ENCODE results near the gene UBE3A. TPM values are rescaled to one million over a fixed set of nuclear protein-coding genes. Genes with fewer than 3 reads are reported as not detected.

The UBE3A gene
- polyA plus RNA-seq, 4 donors: 14.6 to 52.5 (median 17.6) TPM

- DNase-seq: peak; percentile 30 to 40
- 48 to 77% (median 53%) methylated on average over 2 of the region's 2 CpGs for WGBS, 3 donors
- Histone ChIP-seq H3K36me3 (ENCODE audit: control insufficient read depth in 3 of 3, insufficient read depth in 2 of 3, low read depth in 1 of 3, low read length in 3 of 3) (peaks cover 0 to 7% (median 4%) of the 10 kb centered on the region in 3 donors), H3K4me3 (ENCODE audit: low read depth in 1 of 3, low read length in 3 of 3) (no peak overlapping the region), H3K9me3 (ENCODE audit: control insufficient read depth in 2 of 2, insufficient read depth in 1 of 2, low read depth in 1 of 2, low read length in 1 of 2) (peaks cover 0 to 6% of the 10 kb centered on the region in 2 donors), H3K27ac (ENCODE audit: low read depth in 1 of 3, low read length in 2 of 3) (peak overlapping the region in 1 of 3 donors; percentile 36), H3K27me3 (ENCODE audit: control insufficient read depth in 3 of 3, insufficient read depth in 3 of 3, low read length in 3 of 3) (no peaks in the 10 kb centered on the region), H3K4me1 (ENCODE audit: control insufficient read depth in 3 of 3, insufficient read depth in 2 of 3, low read depth in 1 of 3, low read length in 2 of 3) (peaks cover 0 to 19% (median 3%) of the 10 kb centered on the region in 3 donors)
- no peak for FAIRE-seq
Measured at GRCh38 chr15:25331860-25332259, 107.0 kb downstream of the UBE3A start.

DNA sequence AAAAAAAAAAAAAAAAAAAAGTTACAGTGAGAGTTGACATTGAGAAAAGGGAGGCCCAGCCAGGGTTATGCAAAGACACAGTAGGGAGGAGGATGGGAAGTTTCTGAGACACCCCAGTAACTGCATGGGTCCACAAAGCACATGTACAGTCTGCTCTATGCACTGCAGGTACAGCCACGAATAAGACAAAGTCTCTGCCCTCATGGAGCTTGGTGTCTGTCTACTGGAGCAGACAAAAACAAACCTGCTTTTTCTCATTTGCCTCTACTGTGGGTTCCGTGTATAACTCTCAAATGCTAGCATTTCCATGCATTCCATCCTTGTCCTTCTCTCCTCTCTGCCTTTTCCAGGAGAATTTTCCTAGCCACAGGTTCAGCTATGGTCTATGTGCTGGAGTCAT is 107.4 kb downstream of the UBE3A start:
- WGBS, 3 donors: 93 to 100% (median 98%) methylated on average over 2 of the region's 2 CpGs
- H3K36me3 ChIP-seq (ENCODE audit: control insufficient read depth in 3 of 3, insufficient read depth in 2 of 3, low read depth in 1 of 3, low read length in 3 of 3): peaks cover 0 to 7% (median 4%) of the 10 kb centered on the region in 3 donors
- peak overlapping the region in 1 of 3 donors; percentile 36 for H3K27ac ChIP-seq (ENCODE audit: low read depth in 1 of 3, low read length in 2 of 3)
- no peak for DNase-seq
- H3K9me3 ChIP-seq (ENCODE audit: control insufficient read depth in 2 of 2, insufficient read depth in 1 of 2, low read depth in 1 of 2, low read length in 1 of 2): peaks cover 0 to 6% of the 10 kb centered on the region in 2 donors
- no peak overlapping the region for H3K4me3 ChIP-seq (ENCODE audit: low read depth in 1 of 3, low read length in 3 of 3)
- peaks cover 0 to 19% (median 3%) of the 10 kb centered on the region in 3 donors for H3K4me1 ChIP-seq (ENCODE audit: control insufficient read depth in 3 of 3, insufficient read depth in 2 of 3, low read depth in 1 of 3, low read length in 2 of 3)
- no peak for FAIRE-seq
- H3K27me3 ChIP-seq (ENCODE audit: control insufficient read depth in 3 of 3, insufficient read depth in 3 of 3, low read length in 3 of 3): no peaks in the 10 kb centered on the region

GRCh38 chr15:25329696-25330095 is 109.1 kb downstream of the UBE3A start:
- WGBS, 3 donors: 78 to 81% (median 79%) methylated on average over 2 of the region's 2 CpGs
- FAIRE-seq: no peak
- no peak overlapping the region for H3K27ac ChIP-seq (ENCODE audit: low read depth in 1 of 3, low read length in 2 of 3)
- no peaks in the 10 kb centered on the region for H3K27me3 ChIP-seq (ENCODE audit: control insufficient read depth in 3 of 3, insufficient read depth in 3 of 3, low read length in 3 of 3)
- H3K9me3 ChIP-seq (ENCODE audit: control insufficient read depth in 2 of 2, insufficient read depth in 1 of 2, low read depth in 1 of 2, low read length in 1 of 2): peaks cover 0 to 4% of the 10 kb centered on the region in 2 donors
- H3K36me3 ChIP-seq (ENCODE audit: control insufficient read depth in 3 of 3, insufficient read depth in 2 of 3, low read depth in 1 of 3, low read length in 3 of 3): peaks cover 0 to 4% (median 2%) of the 10 kb centered on the region in 3 donors
- H3K4me3 ChIP-seq (ENCODE audit: low read depth in 1 of 3, low read length in 3 of 3): no peak overlapping the region
- H3K4me1 ChIP-seq (ENCODE audit: control insufficient read depth in 3 of 3, insufficient read depth in 2 of 3, low read depth in 1 of 3, low read length in 2 of 3): peaks cover 0 to 19% (median 3%) of the 10 kb centered on the region in 3 donors
- DNase-seq: no peak

DNA sequence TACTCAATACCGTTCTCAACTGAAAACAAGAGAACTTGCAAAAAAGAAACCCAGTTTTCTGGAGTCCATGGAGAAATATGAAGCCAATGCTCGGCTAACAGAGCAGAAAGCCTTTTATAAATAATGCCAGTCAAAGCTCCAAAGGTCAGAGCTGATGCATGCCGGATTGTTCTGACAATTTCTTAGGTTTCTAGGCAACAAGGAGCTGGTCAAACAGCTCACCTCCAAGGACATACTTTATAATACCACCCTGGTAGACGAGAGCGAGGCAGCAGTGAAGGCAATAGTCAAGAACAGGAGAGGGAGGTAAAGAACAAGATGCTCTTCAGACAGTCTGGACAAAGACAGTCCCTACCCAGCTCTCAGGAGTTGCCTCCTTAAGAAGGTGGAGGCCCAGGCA is 111.1 kb downstream of the UBE3A start:
- H3K4me1 ChIP-seq (ENCODE audit: control insufficient read depth in 3 of 3, insufficient read depth in 2 of 3, low read depth in 1 of 3, low read length in 2 of 3): peaks cover 0 to 11% (median 0%) of the 10 kb centered on the region in 3 donors
- no peaks in the 10 kb centered on the region for H3K27me3 ChIP-seq (ENCODE audit: control insufficient read depth in 3 of 3, insufficient read depth in 3 of 3, low read length in 3 of 3)
- H3K4me3 ChIP-seq (ENCODE audit: low read depth in 1 of 3, low read length in 3 of 3): no peak overlapping the region
- H3K27ac ChIP-seq (ENCODE audit: low read depth in 1 of 3, low read length in 2 of 3): peak overlapping the region in 1 of 3 donors; percentile 9
- 25 to 71% (median 51%) methylated on average over 5 of the region's 5 CpGs for WGBS, 3 donors
- H3K36me3 ChIP-seq (ENCODE audit: control insufficient read depth in 3 of 3, insufficient read depth in 2 of 3, low read depth in 1 of 3, low read length in 3 of 3): peaks cover 0 to 2% (median 0%) of the 10 kb centered on the region in 3 donors
- FAIRE-seq: no peak
- DNase-seq: peak; percentile 52 to 74
- no peaks in the 10 kb centered on the region for H3K9me3 ChIP-seq (ENCODE audit: control insufficient read depth in 2 of 2, insufficient read depth in 1 of 2, low read depth in 1 of 2, low read length in 1 of 2)

- FAIRE-seq (no peak), DNase-seq (no peak)
- Histone ChIP-seq H3K27me3 (ENCODE audit: control insufficient read depth in 3 of 3, insufficient read depth in 3 of 3, low read length in 3 of 3) (no peaks in the 10 kb centered on the region), H3K27ac (ENCODE audit: low read depth in 1 of 3, low read length in 2 of 3) (no peak overlapping the region), H3K9me3 (ENCODE audit: control insufficient read depth in 2 of 2, insufficient read depth in 1 of 2, low read depth in 1 of 2, low read length in 1 of 2) (peaks cover 0 to under 1% of the 10 kb centered on the region in 2 donors), H3K4me1 (ENCODE audit: control insufficient read depth in 3 of 3, insufficient read depth in 2 of 3, low read depth in 1 of 3, low read length in 2 of 3) (peaks cover 0 to 11% (median 0%) of the 10 kb centered on the region in 3 donors), H3K4me3 (ENCODE audit: low read depth in 1 of 3, low read length in 3 of 3) (no peak overlapping the region), H3K36me3 (ENCODE audit: control insufficient read depth in 3 of 3, insufficient read depth in 2 of 3, low read depth in 1 of 3, low read length in 3 of 3) (peaks cover 0 to 2% (median 0%) of the 10 kb centered on the region in 3 donors)
- 63 to 81% (median 66%) methylated on average over 1 of the region's 1 CpG for WGBS, 3 donors
Measured at GRCh38 chr15:25325187-25325586, 113.6 kb downstream of the UBE3A start.

DNA sequence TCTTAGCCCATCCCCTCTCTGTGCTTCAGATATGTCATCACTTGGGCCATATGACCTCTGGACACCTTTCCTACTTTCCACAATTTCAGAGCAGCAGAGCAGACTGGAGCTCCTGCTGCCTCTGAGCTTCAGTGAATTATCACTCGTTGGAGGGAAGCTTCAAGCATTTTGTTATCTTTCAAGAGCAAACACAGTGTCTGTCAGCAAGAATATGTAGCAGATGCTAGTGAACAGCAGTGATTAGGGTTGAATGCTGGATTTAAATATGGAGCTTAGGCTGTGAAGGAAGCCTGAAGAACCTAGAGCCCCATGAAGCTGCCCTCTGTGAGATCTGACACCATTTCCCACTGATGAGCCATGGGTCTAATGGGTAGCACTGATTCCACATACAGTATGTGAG is 115.4 kb downstream of the UBE3A start:
- no peak overlapping the region for H3K4me3 ChIP-seq (ENCODE audit: low read depth in 1 of 3, low read length in 3 of 3)
- peaks cover 0 to 2% (median 0%) of the 10 kb centered on the region in 3 donors for H3K36me3 ChIP-seq (ENCODE audit: control insufficient read depth in 3 of 3, insufficient read depth in 2 of 3, low read depth in 1 of 3, low read length in 3 of 3)
- no peak overlapping the region for H3K27ac ChIP-seq (ENCODE audit: low read depth in 1 of 3, low read length in 2 of 3)
- H3K4me1 ChIP-seq (ENCODE audit: control insufficient read depth in 3 of 3, insufficient read depth in 2 of 3, low read depth in 1 of 3, low read length in 2 of 3): peaks cover 0 to 11% (median 0%) of the 10 kb centered on the region in 3 donors
- no peak for DNase-seq
- FAIRE-seq: no peak
- 25 to 48% (median 43%) methylated on average over 1 of the region's 1 CpG for WGBS, 3 donors
- no peaks in the 10 kb centered on the region for H3K27me3 ChIP-seq (ENCODE audit: control insufficient read depth in 3 of 3, insufficient read depth in 3 of 3, low read length in 3 of 3)
- peaks cover 0 to 4% of the 10 kb centered on the region in 2 donors for H3K9me3 ChIP-seq (ENCODE audit: control insufficient read depth in 2 of 2, insufficient read depth in 1 of 2, low read depth in 1 of 2, low read length in 1 of 2)

DNA sequence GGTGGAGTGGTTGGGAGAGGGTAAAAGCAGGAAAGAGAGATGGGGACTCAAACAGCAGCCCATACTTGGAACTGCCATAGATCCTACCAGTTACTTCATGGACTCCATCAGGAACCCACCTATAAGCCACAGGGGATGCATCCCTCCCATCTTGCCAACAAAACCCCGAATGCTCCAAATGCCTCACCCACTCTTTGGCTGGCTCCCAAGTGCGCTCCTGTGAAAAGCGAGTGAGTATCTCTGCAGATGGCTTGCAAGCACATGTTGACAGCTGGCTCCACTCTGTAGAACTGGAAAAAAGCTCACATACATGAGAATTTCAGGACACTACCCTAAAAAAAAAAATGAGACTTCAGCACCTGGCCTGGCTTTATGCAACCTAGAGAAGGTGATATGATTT is 151.0 kb downstream of the UBE3A start:
- DNase-seq (no peak), FAIRE-seq (no peak)
- Histone ChIP-seq H3K4me3 (ENCODE audit: low read depth in 1 of 3, low read length in 3 of 3) (no peak overlapping the region), H3K36me3 (ENCODE audit: control insufficient read depth in 3 of 3, insufficient read depth in 2 of 3, low read depth in 1 of 3, low read length in 3 of 3) (no peaks in the 10 kb centered on the region), H3K4me1 (ENCODE audit: control insufficient read depth in 3 of 3, insufficient read depth in 2 of 3, low read depth in 1 of 3, low read length in 2 of 3) (no peaks in the 10 kb centered on the region), H3K9me3 (ENCODE audit: control insufficient read depth in 2 of 2, insufficient read depth in 1 of 2, low read depth in 1 of 2, low read length in 1 of 2) (peaks cover 0 to 3% of the 10 kb centered on the region in 2 donors), H3K27ac (ENCODE audit: low read depth in 1 of 3, low read length in 2 of 3) (no peak overlapping the region), H3K27me3 (ENCODE audit: control insufficient read depth in 3 of 3, insufficient read depth in 3 of 3, low read length in 3 of 3) (no peaks in the 10 kb centered on the region)
- WGBS, 3 donors: 83 to 89% (median 86%) methylated on average over 3 of the region's 3 CpGs
